CD4-positive, alpha-beta T cell treated with Interleukin-2 at 100 ng/mL for 4 hours (primary cell): ENCODE results near the gene AGXT.

Source experiments
- DNase-seq: peaks from one replicate; pipeline ENCODE4 v3.0.0-alpha.2; 2020; ENCODE audit warnings: low spot score

Gene AGXT

GRCh38 chr2:240868286-240869108 is at the start of gene AGXT:
Gene AGXT (plus strand): TSS chr2:240868824. CDS start chr2:240868866, 42 bp downstream.
- no peak for DNase-seq

GRCh38 chr2:240819126-240819857 is 49.3 kb upstream of the AGXT start:
- DNase-seq = no peak

- no peak for DNase-seq
These were observed 48.6 kb upstream of the AGXT start, which contains the start of gene KIF1A for GRCh38 chr2:240819858-240820606. Gene KIF1A (minus strand): TSS chr2:240820219. CDS start chr2:240797752, 22,467 bp downstream.

- DNase-seq = no peak
These were observed 47.8 kb upstream of the AGXT start for GRCh38 chr2:240820607-240821428.

- DNase-seq = no peak
These were observed 47.2 kb upstream of the AGXT start for GRCh38 chr2:240821429-240821778.

GRCh38 chr2:240822280-240822847 is 46.3 kb upstream of the AGXT start:
- no peak for DNase-seq

GRCh38 chr2:240823449-240824336 is 44.9 kb upstream of the AGXT start:
- DNase-seq = no peak

- no peak for DNase-seq
These were observed 43.1 kb upstream of the AGXT start for GRCh38 chr2:240825476-240825875.

GRCh38 chr2:240831594-240832204 is 36.9 kb upstream of the AGXT start:
- DNase-seq = no peak

GRCh38 chr2:240832205-240832727 is 36.4 kb upstream of the AGXT start:
- peak; percentile 99 for DNase-seq

- no peak for DNase-seq
These were observed 35.6 kb upstream of the AGXT start for GRCh38 chr2:240832921-240833494.

- DNase-seq = no peak
These were observed 34.8 kb upstream of the AGXT start for GRCh38 chr2:240833724-240834285.

- DNase-seq = no peak
These were observed 34.1 kb upstream of the AGXT start for GRCh38 chr2:240834377-240834975.

GRCh38 chr2:240835528-240835927 is 33.1 kb upstream of the AGXT start:
- no peak for DNase-seq

- no peak for DNase-seq
These were observed 31.7 kb upstream of the AGXT start for GRCh38 chr2:240836781-240837467.

GRCh38 chr2:240837621-240838020 is 31.0 kb upstream of the AGXT start:
- no peak for DNase-seq

- DNase-seq = no peak
These were observed 29.2 kb upstream of the AGXT start for GRCh38 chr2:240839152-240840143.
